HG03064 (cell line): ENCODE measurements around the gene CDKL4.
A peak's percentile ranks its signal among the peaks of the same experiment; 100 is the strongest.
"Not testable (repeated sequence)": the region's sequence is repeated elsewhere in the genome, so short reads cannot be mapped to it uniquely, and the experiment has no call there.

Source experiments
- ATAC-seq: cut with Tn5 transposase; IDR thresholded peaks from one replicate; pipeline ENCODE4 v1.9.1; 2021; ENCODE audit warnings: low read depth; ENCODE audit not compliant: unreplicated experiment

CDKL4 gene

DNA sequence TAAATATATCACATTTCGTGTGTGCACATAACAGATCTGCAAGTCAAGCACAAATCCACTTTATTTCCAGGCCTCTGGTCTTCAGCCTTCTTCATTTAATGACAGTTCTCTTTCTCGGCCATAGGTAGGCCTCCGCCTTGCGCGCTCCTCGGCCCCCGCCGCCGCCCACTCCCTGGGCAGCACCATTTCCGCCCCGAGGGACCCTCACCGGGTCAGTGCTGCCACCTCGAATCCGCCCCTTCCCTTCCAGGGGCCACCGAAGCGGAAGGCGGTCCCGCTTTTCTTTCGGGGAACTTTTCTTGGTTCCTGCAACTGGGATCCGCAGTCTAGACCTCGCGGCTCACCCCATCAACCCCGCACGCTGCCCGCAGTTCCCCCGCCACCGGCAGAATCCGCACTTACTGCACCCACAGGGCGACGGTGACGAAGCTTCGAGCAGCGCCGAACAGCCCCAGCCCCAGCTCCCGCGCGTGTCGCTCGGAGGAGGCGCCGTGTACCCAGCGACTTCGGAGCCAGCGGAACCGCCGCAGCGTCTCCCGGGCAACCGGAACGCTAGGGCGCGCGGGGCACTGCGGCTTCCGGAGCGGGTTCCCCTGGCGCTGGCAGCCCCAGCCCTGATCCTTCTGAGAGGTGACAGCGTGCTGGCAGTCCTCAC is at the start of gene CDKL4:
Gene CDKL4, minus strand, starts transcription at position 502 of the 655 bp plus-strand sequence.
- ATAC-seq, result no peak

DNA sequence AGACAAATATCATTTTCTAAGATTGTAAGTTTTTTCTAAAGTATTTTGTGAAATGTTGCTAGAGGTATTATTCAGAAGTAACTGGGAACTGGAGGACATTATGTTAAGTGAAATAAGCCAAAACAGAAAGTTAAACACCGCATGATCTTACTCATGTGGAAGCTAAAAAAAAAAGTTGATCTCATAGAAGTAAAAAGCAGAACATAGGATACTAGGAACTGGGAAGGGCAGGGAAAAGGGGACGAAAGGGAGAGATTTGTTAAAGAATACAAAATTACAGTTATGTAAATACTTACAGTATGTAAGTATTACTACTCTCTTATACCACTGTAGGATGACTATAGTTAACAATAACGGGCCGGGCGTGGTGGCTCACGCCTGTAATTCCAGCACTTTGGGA is 46.7 kb upstream of the CDKL4 start:
- ATAC-seq, result no peak

DNA sequence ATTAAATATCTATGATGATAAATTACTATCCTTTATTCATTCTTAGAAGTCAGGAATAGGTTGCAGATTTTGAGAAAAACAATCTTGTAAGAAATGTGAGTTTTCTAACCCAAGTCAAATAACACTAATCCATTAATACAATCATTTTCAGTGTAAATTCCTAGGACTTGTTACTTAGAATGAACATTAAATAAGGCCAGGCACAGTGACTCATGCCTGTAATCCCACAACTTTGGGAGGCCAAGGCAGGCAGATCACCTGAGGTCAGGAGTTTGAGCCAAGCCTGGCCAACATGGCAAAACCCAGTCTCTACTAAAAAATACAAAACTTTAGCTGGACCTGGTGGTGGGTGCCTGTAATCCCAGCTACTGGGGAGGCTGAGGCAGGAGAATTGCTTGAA is 45.8 kb upstream of the CDKL4 start:
- no peak for ATAC-seq

DNA sequence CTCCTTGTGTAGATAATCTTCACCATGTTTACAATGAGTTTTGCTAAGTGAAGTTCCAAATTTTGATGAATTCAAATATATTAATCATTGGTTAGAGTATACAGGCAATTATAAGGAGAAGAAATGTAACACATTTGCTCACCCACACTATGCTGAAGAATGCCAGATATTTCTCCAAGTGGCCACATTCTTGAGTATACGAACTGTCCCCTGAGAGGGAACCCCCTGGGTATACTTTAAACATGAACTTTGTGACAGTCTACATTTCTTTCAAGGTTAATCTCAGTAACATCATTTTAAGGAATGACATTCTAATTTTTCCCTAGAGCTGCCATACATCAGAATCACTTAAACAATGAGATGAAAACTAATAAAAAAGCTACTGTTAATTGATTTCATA is 39.8 kb upstream of the CDKL4 start:
- ATAC-seq, result no peak

DNA sequence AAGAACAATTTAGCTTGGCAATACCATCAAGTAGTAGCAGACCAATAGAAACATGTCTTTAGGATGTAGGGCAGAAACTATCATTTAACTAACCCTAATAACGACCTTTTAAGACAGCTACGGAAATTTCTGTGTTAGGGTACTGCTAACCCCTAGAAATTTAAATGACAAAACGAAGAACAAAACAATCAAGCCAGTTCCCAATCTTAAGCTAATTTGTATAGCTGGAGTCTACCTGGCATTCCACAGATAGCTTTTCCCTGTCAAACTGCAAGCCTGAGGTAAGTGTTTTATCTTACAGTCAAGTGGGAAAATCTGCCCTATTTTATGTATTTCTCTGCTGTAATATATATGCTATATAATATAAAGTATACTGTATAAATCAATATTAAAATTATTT is 37.6 kb upstream of the CDKL4 start:
- no peak for ATAC-seq

DNA sequence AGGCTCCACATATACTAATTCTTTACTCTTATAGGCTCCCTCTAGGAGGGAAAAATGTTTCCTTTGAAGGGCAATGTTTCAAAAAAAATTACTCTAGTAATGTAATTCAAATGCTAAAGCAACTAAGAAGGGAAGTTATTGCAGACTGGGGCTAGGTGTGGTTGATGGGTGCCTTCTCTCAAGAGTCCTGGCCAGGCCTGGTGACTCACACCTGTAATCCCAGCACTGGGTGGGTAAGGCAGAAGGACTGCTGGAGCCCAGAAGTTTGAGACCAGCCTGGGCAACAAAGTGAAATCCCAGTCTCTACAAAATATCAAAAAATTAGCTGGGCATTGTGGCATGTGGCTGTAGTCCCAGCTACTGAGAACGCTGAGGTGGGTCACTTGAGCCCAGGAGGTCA is 31.2 kb upstream of the CDKL4 start:
- ATAC-seq, result no peak

DNA sequence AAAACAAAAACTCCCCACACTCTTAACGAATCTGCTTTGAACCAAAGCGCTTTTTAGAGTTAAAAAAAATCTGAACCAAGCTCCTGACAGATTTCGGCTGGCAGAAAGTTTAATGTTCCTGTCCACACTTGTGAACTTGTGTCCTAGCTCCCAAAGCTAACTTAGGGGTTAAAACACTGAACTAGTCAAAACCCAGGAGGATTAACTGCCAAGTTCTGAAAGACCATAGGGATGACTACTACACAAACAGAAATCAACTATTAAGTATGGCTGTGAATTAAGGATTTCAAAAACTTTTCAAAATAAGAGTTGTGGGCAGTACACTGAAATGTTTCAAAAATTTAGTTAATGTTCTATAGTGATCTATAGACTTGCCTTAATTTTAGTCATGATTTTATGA is 26.2 kb upstream of the CDKL4 start:
- no peak for ATAC-seq

DNA sequence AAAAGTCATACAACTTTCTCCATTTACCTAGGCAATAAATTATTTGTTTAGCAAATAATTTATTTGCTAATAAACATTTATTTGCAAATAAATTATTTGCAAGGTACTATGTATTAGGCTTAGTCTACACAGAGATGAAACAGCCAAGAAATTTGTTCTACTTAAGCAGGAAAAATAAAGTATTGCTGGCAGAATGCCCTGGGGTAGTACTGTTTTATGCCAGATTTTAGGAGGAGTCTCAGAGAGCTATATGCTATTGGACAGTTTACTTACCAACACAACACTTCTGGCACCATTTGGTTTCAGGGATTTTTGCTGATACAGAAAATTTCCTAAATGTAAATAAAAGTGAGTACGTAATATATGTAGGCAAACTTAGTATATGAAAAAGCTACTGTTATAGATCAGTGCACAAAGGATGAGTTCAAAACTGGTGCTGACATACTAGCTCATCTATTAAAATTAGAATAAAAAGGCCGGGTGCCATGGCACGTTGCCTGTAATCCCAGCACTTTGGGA is 23.2 kb upstream of the CDKL4 start:
- ATAC-seq, result no peak

DNA sequence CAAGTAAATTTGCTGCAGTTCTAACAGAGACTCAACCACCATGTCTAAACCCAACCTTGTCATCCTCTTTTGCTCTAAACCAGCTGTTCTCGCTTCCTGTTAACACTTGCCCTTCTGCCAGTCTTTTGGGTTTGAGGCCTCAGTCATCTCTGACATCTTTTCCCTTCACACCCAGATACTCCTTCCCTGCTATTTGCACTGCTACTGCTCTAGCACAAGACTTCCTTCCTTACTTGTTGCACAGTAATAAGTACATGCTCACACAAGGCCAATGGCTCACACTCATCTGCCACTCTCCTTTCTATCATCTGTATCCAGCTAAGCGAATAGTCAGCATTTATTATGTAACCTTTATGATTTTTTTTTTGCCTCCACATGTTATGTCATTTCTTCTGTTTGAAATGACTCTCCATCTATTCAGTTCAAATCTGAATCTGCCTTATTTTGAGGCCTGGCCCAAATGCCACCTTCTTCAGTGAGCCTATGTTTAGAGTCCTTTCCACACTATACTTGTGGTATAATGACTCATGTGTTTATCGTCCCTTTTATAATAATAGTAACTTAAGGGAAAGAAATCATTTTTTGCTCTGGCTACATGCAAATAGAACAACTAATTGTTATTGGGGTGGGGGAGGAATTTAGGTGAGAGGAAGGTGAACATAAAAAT is 22.5 kb upstream of the CDKL4 start:
- peak; percentile 68 for ATAC-seq

DNA sequence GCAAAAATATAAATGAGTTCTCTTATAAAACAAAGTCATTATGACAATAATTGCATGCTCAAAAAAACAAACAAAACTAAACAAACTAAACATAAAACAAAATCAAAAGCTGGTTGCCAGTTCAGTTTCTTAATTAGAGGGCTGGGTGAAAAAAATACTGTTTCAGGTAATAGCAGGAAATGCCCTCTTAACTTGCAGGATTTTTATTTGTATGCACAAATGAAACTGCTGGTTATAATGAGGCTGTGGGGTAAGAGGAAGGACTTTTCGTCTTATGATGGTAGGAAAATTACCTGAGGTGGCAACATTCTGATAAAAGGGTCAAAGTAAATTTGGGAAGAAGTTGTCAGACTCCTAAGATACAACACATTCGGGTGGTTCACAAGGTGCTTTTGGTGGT is 21.5 kb upstream of the CDKL4 start:
- ATAC-seq, result no peak

DNA sequence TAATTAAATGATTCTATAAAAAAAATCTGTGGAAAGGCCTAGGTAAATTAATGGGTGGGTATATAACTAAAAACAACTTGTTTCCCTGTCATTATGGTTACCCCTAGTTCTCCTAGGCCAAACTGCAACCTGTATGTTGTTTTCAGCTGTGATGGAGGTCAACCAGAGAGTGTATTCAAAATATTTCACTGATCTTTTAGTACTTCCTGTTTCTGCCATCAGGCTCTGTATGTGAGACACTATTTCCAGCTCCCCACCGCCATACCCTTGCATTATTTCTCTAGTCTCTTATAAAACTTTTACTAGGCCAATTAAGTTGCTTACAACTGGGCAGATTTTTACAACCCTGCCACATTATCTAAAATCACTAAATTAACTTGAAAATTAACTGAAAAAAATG is 21.0 kb upstream of the CDKL4 start:
- ATAC-seq, result peak; percentile 56

DNA sequence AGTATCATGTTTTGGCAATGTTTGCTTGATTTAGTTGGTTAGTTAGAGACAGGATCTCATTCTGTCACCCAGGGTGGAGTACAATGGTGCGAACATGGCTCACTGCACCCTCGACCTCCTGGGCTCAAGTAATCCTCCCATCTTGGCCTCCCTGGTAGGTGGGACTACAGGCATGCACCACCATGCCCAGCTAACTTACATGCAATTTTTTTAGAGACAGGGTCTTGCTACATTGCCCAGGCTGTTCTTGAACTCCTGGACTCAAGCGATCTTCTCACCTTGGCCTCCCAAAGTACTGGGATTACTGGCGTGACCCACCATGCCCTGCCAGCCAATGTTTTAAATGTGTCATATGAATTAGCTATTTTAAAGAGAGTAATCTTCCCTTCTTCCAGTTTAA is 16.3 kb upstream of the CDKL4 start:
- no peak for ATAC-seq

DNA sequence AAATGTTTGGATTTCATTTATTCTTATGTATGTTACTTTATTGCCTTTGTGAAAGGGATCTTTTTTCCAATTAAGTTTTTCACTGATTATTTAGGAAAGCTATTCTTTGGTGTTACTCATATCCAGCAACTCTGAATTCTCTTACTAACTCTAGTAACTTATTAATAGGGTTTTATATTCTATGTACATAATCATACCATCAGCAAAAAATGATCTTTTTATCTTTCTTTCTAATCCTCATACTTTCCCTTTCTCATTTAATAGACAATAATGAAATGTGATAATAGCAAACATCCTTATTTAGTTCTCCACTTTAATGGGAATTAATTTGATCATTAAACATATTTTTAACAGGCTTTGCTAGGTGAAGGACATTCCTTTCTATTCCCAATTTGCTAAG is 12.3 kb upstream of the CDKL4 start:
- ATAC-seq, result no peak

DNA sequence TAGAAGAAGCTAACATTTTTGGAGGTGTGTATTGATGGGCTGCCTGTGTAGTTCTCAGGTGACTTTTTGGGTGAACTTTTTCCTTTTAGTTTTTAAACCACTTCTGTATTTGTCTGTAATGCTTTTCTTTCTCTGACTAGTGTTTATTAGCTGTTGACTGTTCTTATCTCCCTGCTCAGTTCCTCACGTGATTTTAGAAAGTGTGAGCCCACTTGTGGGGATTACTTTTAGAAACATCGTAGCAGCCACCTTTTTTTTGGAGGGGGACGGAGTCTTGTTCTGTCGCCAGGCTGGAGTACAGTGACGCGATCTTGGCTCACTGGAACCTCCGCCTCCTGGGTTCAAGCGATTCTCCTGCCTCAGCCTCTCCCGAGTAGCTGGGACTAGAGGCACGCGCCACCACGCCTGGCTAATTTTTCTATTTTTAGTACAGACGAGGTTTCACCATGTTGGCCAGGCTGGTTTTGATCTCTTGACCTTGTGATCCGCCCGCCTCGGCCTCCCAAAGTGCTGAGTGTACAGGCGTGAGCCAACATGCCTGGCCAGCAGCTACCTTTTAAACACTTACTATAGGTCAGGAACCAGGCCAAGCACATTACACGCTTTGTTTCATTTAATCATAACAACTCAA is 9.2 kb upstream of the CDKL4 start:
- no peak for ATAC-seq

DNA sequence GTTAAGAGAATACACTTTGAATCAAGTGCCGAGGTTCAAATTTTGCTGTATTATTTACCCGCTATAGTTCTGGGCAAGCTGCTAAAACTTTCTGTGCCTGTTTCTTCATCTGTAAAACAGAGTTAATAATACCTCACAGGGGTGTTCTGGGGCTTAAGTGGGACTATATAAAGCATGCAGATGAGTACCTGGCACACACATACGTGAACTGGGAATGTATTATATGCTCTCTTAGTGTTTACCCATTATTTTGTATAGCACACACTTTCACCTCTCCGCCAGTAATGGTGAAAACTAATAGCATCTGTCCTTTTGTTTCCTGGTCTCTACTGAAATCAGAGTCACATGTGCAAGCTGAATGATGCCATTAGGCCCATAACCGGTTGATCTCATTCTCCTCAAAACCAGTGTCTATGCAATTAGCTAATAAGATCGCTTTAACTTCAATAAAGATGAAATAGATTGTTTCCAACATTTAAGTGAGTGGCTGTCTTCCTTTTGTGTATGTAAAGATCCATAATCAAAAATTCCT is 3.8 kb upstream of the CDKL4 start:
- ATAC-seq, result no peak

DNA sequence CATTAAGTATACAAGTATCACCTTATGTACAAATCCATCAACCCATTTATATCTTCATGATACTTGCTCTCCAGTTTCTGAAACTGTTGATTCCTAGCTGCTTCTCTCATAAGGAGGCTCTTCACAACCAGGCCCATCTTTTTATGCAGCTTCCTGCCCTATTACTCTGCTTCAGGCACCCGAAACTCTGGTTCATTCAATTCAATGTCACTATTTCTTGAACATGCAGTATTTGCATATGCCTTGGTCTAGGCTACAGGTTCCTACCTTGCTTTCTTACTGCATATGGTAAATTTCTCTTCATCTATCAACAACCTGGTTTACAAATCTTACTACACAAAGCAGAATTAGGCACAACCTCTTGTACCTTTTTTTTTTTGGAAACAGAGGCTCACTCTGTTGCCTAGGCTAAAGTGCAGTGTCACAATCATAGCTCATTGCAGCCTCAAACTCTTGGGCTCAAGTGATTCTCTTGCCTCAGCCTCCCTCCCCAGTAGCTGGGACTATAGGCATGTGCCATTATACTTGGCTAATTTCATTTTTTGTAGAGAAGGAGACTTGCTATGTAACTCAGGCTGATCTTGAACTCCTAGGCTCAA is 2.7 kb upstream of the CDKL4 start:
- no peak for ATAC-seq

DNA sequence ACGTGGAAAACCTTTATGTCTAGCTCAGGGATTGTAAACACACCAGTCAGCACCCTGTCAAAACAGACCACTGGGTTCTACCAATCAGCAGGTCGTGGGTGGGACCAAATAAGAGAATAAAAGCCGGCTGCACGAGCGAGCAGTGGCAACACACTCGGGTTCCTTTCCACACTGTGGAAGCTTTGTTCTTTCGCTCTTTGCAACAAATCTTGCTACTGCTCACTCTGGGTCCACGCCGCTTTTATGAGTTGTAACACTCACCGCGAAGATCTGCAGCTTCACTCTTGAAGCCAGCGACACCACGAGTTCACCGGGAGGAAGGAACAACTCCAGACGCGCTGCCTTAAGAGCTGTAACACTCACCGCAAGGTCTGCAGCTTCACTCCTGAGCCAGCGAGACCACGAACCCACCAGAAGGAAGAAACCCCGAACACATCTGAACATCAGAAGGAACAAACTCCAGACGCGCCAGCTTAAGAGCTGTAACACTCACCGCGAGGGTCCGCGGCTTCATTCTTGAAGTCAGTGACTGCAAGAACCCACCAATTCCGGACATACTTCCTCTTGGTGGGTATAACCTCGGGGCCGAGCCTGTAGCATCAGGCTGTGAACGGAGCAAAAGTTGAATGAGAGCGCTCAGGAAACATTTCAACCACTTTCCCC is 1.3 kb upstream of the CDKL4 start:
- ATAC-seq, result not testable (repeated sequence)

DNA sequence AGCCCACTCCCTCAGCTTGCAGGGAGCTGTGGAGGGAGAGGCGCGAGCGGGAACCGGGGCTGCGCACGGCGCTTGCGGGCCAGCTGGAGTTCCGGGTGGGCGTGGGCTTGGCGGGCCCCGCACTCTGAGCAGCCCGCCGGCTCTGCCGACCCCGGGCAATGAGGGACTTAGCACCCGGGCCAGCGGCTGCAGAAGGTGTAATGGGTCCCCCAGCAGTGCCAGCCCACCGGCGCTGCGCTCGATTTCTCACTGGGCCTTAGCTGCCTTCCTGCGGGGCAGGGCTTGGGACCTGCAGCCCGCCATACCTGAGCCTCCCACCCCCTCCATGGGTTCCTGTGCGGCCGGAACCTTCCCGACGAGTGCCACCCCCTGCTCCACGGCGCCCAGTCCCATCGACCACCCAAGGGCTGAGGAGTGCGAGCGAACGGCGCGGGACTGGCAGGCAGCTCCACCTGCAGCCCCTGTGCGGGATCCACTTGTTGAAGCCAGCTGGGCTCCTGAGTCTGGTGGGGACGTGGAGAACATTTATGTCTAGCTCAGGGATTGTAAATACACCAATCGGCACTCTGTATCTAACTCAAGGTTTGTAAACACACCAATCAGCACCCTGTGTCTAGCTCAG is 582 bp upstream of the CDKL4 start:
- not testable (repeated sequence) for ATAC-seq

DNA sequence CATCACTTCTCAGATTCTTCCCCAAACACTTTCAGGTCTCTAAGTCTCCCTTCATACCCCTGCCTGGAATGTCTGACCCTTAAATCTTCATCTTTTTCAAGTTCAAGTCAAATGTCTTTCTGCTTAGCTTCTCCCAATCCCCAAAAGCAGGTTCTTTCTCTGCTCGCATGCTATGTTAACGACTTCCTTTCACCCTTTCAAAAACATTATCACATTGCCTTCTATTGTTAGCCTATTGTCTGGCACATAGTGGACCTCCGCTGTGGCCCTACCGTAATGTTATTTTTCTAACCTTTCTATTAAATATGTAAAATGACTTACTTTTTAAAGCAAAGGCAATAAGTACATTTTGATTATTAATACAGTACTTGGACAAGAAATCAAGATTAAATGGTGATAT is 2.2 kb downstream of the CDKL4 start:
- ATAC-seq, result no peak

DNA sequence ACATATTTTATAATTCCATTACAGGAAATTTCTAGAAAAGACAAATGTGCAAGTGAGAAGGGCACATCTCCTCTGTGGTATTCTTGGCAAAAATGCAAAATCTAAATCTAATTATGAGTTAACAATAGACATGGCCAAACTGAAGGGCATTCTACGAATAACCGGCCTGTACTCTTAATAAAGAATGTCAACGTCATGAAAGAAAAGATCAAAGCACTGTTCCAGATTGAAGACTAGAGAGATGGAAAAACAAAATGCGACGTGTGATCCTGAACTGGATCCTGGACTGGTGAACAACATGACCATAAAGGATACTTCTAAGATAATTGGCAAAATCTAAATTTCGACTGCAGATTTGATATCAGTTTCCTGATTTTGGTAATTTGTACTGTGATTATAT is 3.0 kb downstream of the CDKL4 start:
- no peak for ATAC-seq
